ENCODE data around the gene MYO3B. TPM values are rescaled to one million over a fixed set of nuclear protein-coding genes. Genes with fewer than 3 reads are reported as not detected.

MYO3B gene
- total RNA-seq, 1 experiment from 2014 or later: 0.63 TPM

DNA sequence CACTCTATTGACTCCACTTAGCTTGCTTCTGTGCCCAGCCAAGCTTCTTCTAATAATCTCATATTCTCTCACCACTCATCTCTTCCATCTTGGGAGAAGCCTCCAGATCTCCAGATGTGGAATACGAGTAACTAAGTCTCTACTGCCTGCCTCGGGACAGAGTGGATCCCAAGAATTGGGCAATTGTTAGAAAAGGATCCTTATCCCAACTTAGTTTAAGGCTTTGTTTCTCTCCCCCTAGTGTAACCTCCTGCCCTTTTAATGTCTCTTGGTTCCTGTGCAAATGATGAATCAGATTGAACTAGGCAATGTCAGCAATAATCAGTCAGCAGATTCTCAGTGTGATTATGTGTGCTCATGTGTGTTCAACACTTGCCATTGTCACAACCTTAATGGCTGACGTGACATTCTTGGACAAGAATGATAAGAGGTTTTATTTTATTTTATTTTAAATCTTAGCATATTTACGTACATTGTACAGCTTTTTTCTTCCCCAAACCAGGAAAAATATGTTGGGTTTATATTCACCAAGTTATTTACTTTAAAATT lies 59.7 kb downstream of the MYO3B start:
- Histone ChIP-seq H4K91ac (ENCODE audit: insufficient read length, low read depth, low read length) (no peak overlapping the region), H2BK15ac (ENCODE audit: low read depth, low read length) (no peak overlapping the region), H3K9ac (ENCODE audit: extremely low read depth, insufficient read length, low read length) (no peak overlapping the region), H4K5ac (ENCODE audit: insufficient read length, low read depth, low read length) (no peak overlapping the region), H3K23ac (ENCODE audit: insufficient read length, low read depth, low read length) (no peak overlapping the region), H3K18ac (ENCODE audit: insufficient read length, low read depth, low read length) (no peak overlapping the region), H2BK120ac (ENCODE audit: low read depth, low read length, poor library complexity, severe bottlenecking) (no peak overlapping the region), H2AFZ (ENCODE audit: low read length) (no peak overlapping the region), H3T11ph (ENCODE audit: low read length) (no peak overlapping the region), H3K23me2 (ENCODE audit: insufficient read length, low read depth, low read length, poor library complexity, severe bottlenecking) (no peaks in the 10 kb centered on the region), H2BK20ac (ENCODE audit: low read depth, low read length, poor library complexity, severe bottlenecking) (no peak overlapping the region), H4K8ac (replicated peaks; ENCODE audit: insufficient read length, low read depth, low read length) (no peak overlapping the region), H3K27me3 (ENCODE audit: insufficient read depth, low read length) (no peaks in the 10 kb centered on the region), H3K4ac (ENCODE audit: low read depth, low read length) (no peak overlapping the region), H3K9me3 (ENCODE audit: control insufficient read depth, low read depth, low read length) (no peaks in the 10 kb centered on the region), H4K20me1 (ENCODE audit: control insufficient read depth, insufficient read depth, insufficient read length) (no peaks in the 10 kb centered on the region), H2BK5ac (ENCODE audit: insufficient read length, low read length) (no peak overlapping the region), H3K4me2 (ENCODE audit: insufficient read depth, insufficient read length, low read length) (no peak overlapping the region), H3K79me1 (ENCODE audit: insufficient read depth, low read depth, low read length, poor library complexity, severe bottlenecking) (no peaks in the 10 kb centered on the region), H3K14ac (ENCODE audit: insufficient read depth, low read length) (no peak overlapping the region), H2BK12ac (ENCODE audit: insufficient read length, low read depth, low read length) (no peak overlapping the region), H2AK5ac (ENCODE audit: insufficient read length, low read length) (no peak overlapping the region), H3K79me2 (ENCODE audit: insufficient read depth, low read length) (no peaks in the 10 kb centered on the region), H3K56ac (ENCODE audit: insufficient read length, low read depth, low read length) (no peak overlapping the region), H3K27ac (ENCODE audit: insufficient read length, low read depth, low read length) (no peak overlapping the region), H3K4me1 (ENCODE audit: insufficient read depth, low read length) (0 out of 2 replicates have a peak, but pooled peaks cover 3% of the 10 kb centered on the region)
- Mint-ChIP-seq H3K27ac (no peak overlapping the region), H3K4me3 (no peak overlapping the region), H3K4me1 (peaks cover 28 to 33% of the 10 kb centered on the region in 2 experiments), H3K9me3 (no peaks in the 10 kb centered on the region; a peak in 1 of 5 replicates), H3K36me3 (ENCODE audit: insufficient read depth in 1 of 3, low read depth in 3 of 3) (no peaks in the 10 kb centered on the region), H3K27me3 (ENCODE audit: low read depth) (no peaks in the 10 kb centered on the region)
- WGBS (ENCODE audit: extremely low coverage, insufficient read length, low lambda C conversion rate): no CpG with 5 or more reads among the region's 4 CpGs
- no peak for DNase-seq
- TF ChIP-seq, protein P1, sequence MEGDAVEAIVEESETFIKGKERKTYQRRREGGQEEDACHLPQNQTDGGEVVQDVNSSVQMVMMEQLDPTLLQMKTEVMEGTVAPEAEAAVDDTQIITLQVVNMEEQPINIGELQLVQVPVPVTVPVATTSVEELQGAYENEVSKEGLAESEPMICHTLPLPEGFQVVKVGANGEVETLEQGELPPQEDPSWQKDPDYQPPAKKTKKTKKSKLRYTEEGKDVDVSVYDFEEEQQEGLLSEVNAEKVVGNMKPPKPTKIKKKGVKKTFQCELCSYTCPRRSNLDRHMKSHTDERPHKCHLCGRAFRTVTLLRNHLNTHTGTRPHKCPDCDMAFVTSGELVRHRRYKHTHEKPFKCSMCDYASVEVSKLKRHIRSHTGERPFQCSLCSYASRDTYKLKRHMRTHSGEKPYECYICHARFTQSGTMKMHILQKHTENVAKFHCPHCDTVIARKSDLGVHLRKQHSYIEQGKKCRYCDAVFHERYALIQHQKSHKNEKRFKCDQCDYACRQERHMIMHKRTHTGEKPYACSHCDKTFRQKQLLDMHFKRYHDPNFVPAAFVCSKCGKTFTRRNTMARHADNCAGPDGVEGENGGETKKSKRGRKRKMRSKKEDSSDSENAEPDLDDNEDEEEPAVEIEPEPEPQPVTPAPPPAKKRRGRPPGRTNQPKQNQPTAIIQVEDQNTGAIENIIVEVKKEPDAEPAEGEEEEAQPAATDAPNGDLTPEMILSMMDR (conservative IDR thresholded peaks at IDR 0.05): no peak

Data from H9 (cell line).